GM12878 (cell line): ENCODE measurements around the gene LEPR. TPM values are rescaled to one million over a fixed set of nuclear protein-coding genes. Genes with fewer than 3 reads are reported as not detected.

Source experiments
- ATAC-seq: fragments of 200-7000 bp; cut with Tn5 transposase; 3 replicates; pipeline ENCODE4 v1.9.1; 2020; ENCODE audit warnings: mild to moderate bottlenecking, moderate library complexity
- BruUV-seq: library from RNA; stranded (reverse); fragments of 400-500 nt; replicated peaks from 2 replicates; lab custom pipeline; 2021; lab: Mats Ljungman, UMichigan
- CTCF ChIA-PET: fragments of 300-600 bp; sonication (Branson Sonifier 250); formaldehyde crosslinking; extraction: SDS; loops from one replicate; lab custom pipeline; 2021; ENCODE audit warnings: inconsistent platforms; lab: Yijun Ruan, JAX
- POLR2A ChIA-PET: fragments of 350-600 bp; formaldehyde crosslinking; extraction: SDS; loops from one replicate; lab custom pipeline; 2021; ENCODE audit warnings: inconsistent platforms; lab: Charles Lee
- RAD21 ChIA-PET: fragments of 300-600 bp; sonication (Branson Sonifier 250); formaldehyde crosslinking; loops from one replicate; lab custom pipeline; 2023; ENCODE audit warnings: antibody characterized with exemption; ENCODE audit not compliant: unreplicated experiment; lab: Charles Lee
- SMC1A ChIA-PET: fragments of 300-600 bp; sonication (Branson Sonifier 250); formaldehyde crosslinking; loops from one replicate; lab custom pipeline; 2023; ENCODE audit not compliant: unreplicated experiment, uncharacterized antibody; lab: Charles Lee
- DNase-seq: peaks from one replicate; pipeline ENCODE4 v3.0.0-alpha.2; 2011; ENCODE audit warnings: low read depth, low spot score
- FAIRE-seq: peaks from 3 replicates; lab custom pipeline; 2011; peaks lifted over from hg19 to GRCh38; lab: Jason Lieb, UNC
- H2AFZ ChIP-seq: 2 replicates; pipeline ENCODE4 v1.6.0; 2011; ENCODE audit warnings: low read depth, low read length, control low read depth; ENCODE audit not compliant: control insufficient read depth
- H3K27ac ChIP-seq: 2 replicates; pipeline ENCODE4 v1.5.1; 2011; ENCODE audit warnings: control low read depth; ENCODE audit not compliant: control insufficient read depth, insufficient read depth
- H3K27me3 ChIP-seq, 2 experiments: replicated peaks in 1 of 2; 2 replicates each; pipeline versions ENCODE4 v1.6.0 to v1.6.1; 2011; ENCODE audit warnings: low read length in 1 of 2; ENCODE audit not compliant: control insufficient read depth in 2 of 2, insufficient read depth in 2 of 2
- H3K36me3 ChIP-seq, 2 experiments: 2 replicates each; pipeline ENCODE4 v1.5.1; 2011; ENCODE audit warnings: low read length in 1 of 2; ENCODE audit not compliant: control insufficient read depth in 2 of 2, insufficient read depth in 2 of 2
- H3K4me1 ChIP-seq: 2 replicates; pipeline ENCODE4 v1.6.1; 2011; ENCODE audit warnings: mild to moderate bottlenecking, low read length, moderate library complexity, mixed read lengths; ENCODE audit not compliant: control insufficient read depth, insufficient read depth
- H3K4me2 ChIP-seq: 2 replicates; pipeline ENCODE4 v1.6.0; 2011; ENCODE audit warnings: control low read depth; ENCODE audit not compliant: control insufficient read depth, insufficient read depth
- H3K4me3 ChIP-seq: fragments of 200-600 bp; sonication (generic); 2 replicates; pipeline ENCODE4 v1.5.1; 2016
- H3K79me2 ChIP-seq: 2 replicates; pipeline ENCODE4 v1.6.0; 2011; ENCODE audit warnings: low read length; ENCODE audit not compliant: control insufficient read depth, insufficient read depth
- H3K9ac ChIP-seq: 2 replicates; pipeline ENCODE4 v1.8.0; 2011; ENCODE audit warnings: low read length, control low read depth, mixed read lengths; ENCODE audit not compliant: control insufficient read depth, insufficient read depth
- H3K9me3 ChIP-seq: replicated peaks from 3 replicates; pipeline ENCODE4 v1.5.1; 2011; ENCODE audit warnings: mild to moderate bottlenecking, low read length; ENCODE audit not compliant: control insufficient read depth, insufficient read depth
- H4K20me1 ChIP-seq: 2 replicates; pipeline ENCODE4 v1.6.0; 2011; ENCODE audit not compliant: control insufficient read depth, insufficient read depth
- BCL3 ChIP-seq: IDR thresholded peaks from 2 replicates; pipeline ENCODE4 v1.6.1; 2011; ENCODE audit warnings: borderline replicate concordance, low read depth, mild to moderate bottlenecking, moderate library complexity, low read length; ENCODE audit not compliant: insufficient read depth, poor library complexity, severe bottlenecking
- CREB1 ChIP-seq: IDR thresholded peaks from 2 replicates; pipeline ENCODE4 v1.6.1; 2012; ENCODE audit warnings: low read depth, mild to moderate bottlenecking, inconsistent platforms
- CREM ChIP-seq: IDR thresholded peaks from 2 replicates; pipeline ENCODE4 v1.6.1; 2014; ENCODE audit warnings: antibody characterized with exemption, low read depth
- DPF2 ChIP-seq: fragments of 450-650 bp; IDR thresholded peaks from 2 replicates; pipeline ENCODE4 v1.6.1; 2017; ENCODE audit warnings: mild to moderate bottlenecking
- GATAD2B ChIP-seq: fragments of 450-650 bp; conservative IDR thresholded peaks from 2 replicates; pipeline ENCODE4 v1.6.1; 2017; ENCODE audit warnings: low read depth, mild to moderate bottlenecking, moderate library complexity
- HDGF ChIP-seq: fragments of 450-650 bp; IDR thresholded peaks from 2 replicates; pipeline ENCODE4 v1.6.1; 2016; ENCODE audit warnings: antibody characterized with exemption
- MEF2A ChIP-seq: IDR thresholded peaks from 2 replicates; pipeline ENCODE4 v1.6.1; 2011; ENCODE audit warnings: low read depth, mild to moderate bottlenecking, low read length, moderate library complexity; ENCODE audit not compliant: insufficient read depth
- NBN ChIP-seq: fragments of 450-650 bp; IDR thresholded peaks from 2 replicates; pipeline ENCODE4 v1.6.1; 2016
- NR2C2 ChIP-seq: IDR thresholded peaks from 2 replicates; pipeline ENCODE4 v1.6.1; 2011; ENCODE audit warnings: borderline replicate concordance, low read depth; ENCODE audit not compliant: control insufficient read depth, insufficient read length
- PAX8 ChIP-seq: fragments of 450-650 bp; IDR thresholded peaks from 2 replicates; pipeline ENCODE4 v1.6.1; 2017; ENCODE audit warnings: mild to moderate bottlenecking, moderate library complexity
- SIN3A ChIP-seq: IDR thresholded peaks from 2 replicates; pipeline ENCODE4 v1.6.1; 2012; ENCODE audit warnings: low read depth, low read length, improper control_type of control experiment
- SKIL ChIP-seq: fragments of 450-650 bp; IDR thresholded peaks from 2 replicates; pipeline ENCODE4 v1.6.1; 2017; ENCODE audit warnings: mild to moderate bottlenecking, low read depth, inconsistent platforms; ENCODE audit not compliant: poor library complexity, severe bottlenecking
- SP1 ChIP-seq: IDR thresholded peaks from one replicate; pipeline ENCODE4 v1.6.1; 2011; ENCODE audit warnings: low read depth, low read length
- TCF3 ChIP-seq: IDR thresholded peaks from 2 replicates; pipeline ENCODE4 v1.6.1; 2012; ENCODE audit warnings: low read depth, mild to moderate bottlenecking, low read length, borderline replicate concordance; ENCODE audit not compliant: insufficient read depth
- ZBED1 ChIP-seq: IDR thresholded peaks from 2 replicates; pipeline ENCODE4 v1.6.1; 2016; ENCODE audit warnings: borderline replicate concordance
- WGBS: methylation state at CpG from one replicate; pipeline ENCODE4 v1.1.6; 2016; ENCODE audit warnings: low lambda C conversion rate; ENCODE audit not compliant: insufficient replicate concordance, insufficient coverage; ENCODE audit errors: missing lambda C conversion rate; 5-methylcytosine and 5-hydroxymethylcytosine counted together
- in situ Hi-C: fragments of 300-500 bp; cut with MboI; formaldehyde crosslinking; loops from 9 replicates; pipeline ENCODE4 v1.14.3; 2018; ENCODE audit warnings: mixed read lengths
- intact Hi-C: fragments of 100-400 bp; cut with micrococcal nuclease; formaldehyde crosslinking; loops from one replicate; pipeline ENCODE4 v1.14.2; 2022; ENCODE audit not compliant: unreplicated experiment
- polyA plus RNA-seq, 11 experiments: library from polyadenylated mRNA; depleted of rRNA in 4 of 11; unstranded in 6 of 11; stranded (reverse) in 5 of 11; fragments of >200 nt; fragmentation: Nextera tagmentation in 4 of 11; fragmentation: Illumina TruSeq in 1 of 11; extraction: Ambion mirVana in 4 of 11; extraction: Trizol in 1 of 11; gene quantifications; 1 replicate in 1 of 11; 2 replicates in 10 of 11; pipeline versions ENCODE4 v1.2.1 to v1.2.3, GENCODE V29; 2011 to 2016; ENCODE audit warnings: inconsistent platforms in 2 of 11, missing spikeins in 2 of 11, low read depth in 1 of 11
- total RNA-seq, 4 experiments: library from RNA; depleted of rRNA in 3 of 4; stranded (reverse); fragments of >200 nt in 3 of 4; fragmentation: Illumina TruSeq in 1 of 4; extraction: Trizol in 1 of 4; gene quantifications; 2 replicates each; pipeline versions ENCODE4 v1.2.1 to v1.2.3, GENCODE V29; 2013 to 2021

Gene LEPR
- total and polyA plus RNA-seq, 10 of the 15 experiments (the other 5 are each of a cell fraction or from before 2014, with no cell fraction given), result 0.49 to 3.7 (median 1.2) TPM

- TF ChIP-seq BCL3 (no peak), GATAD2B (no peak), DPF2 (no peak), PAX8 (no peak), NBN (no peak), NR2C2 (no peak), SIN3A (no peak), ZBED1 (no peak), TCF3 (no peak)
Observed at GRCh38 chr1:65467536-65467935, 47.1 kb downstream of the LEPR start (continued).

GRCh38 chr1:65469126-65469888 lies 48.8 kb downstream of the LEPR start:
- no peak for ATAC-seq
- ChIA-PET CTCF (interaction anchor here (1.2 to 4.5 kb wide), 2 partner anchors 9 to 10 kb away, joined by 3 to 18 read pairs; no protein-coding TSS in a partner anchor), POLR2A (no interaction called here), RAD21 (no interaction called here), SMC1A (interaction anchor here (0.9 to 1.8 kb wide), 3 partner anchors 10 to 11 kb away, joined by 3 to 8 read pairs (median 3); no protein-coding TSS in a partner anchor)
- H3K79me2 ChIP-seq, result no peaks in the 10 kb centered on the region
- BruUV-seq, result no TSS peak
- 55% methylated on average over 4 of the region's 4 CpGs for WGBS
- H3K4me2 ChIP-seq, result no peak overlapping the region
- TF ChIP-seq SKIL (no peak), CREM (no peak), SP1 (no peak), HDGF (no peak), CREB1 (no peak), MEF2A (no peak)
- no peak for DNase-seq
- no peaks in the 10 kb centered on the region for H3K36me3 ChIP-seq
- intact Hi-C loops, result no loop called here
- no peaks in the 10 kb centered on the region for H3K9me3 ChIP-seq
- no peak overlapping the region for H2AFZ ChIP-seq
- H3K27me3 ChIP-seq, result no peaks in the 10 kb centered on the region
- no peak overlapping the region for H3K4me3 ChIP-seq
- no peaks in the 10 kb centered on the region for H4K20me1 ChIP-seq
- no peak overlapping the region for H3K9ac ChIP-seq
- H3K4me1 ChIP-seq, result no peaks in the 10 kb centered on the region
- in situ Hi-C loops, result no loop called here
- no peak overlapping the region for H3K27ac ChIP-seq
- no peak for FAIRE-seq
